Hindlimb muscle (tissue), 1 donor: ENCODE data around the gene CALM1. TPM values are rescaled to one million over a fixed set of nuclear protein-coding genes. Genes with fewer than 3 reads are reported as not detected.

Source experiments
- DNase-seq: peaks from one replicate; pipeline ENCODE4 v3.0.0-alpha.2; 2013
- polyA plus RNA-seq: library from polyadenylated mRNA; unstranded; fragments of 120-200 nt; gene quantifications from one replicate; pipeline ENCODE4 v1.2.1, GENCODE V29; 2013; ENCODE audit not compliant: insufficient read length

The CALM1 gene
- polyA plus RNA-seq, 1 donor: 209 TPM

GRCh38 chr14:90412058-90412457, 15.2 kb downstream of the CALM1 start:
- DNase-seq: no peak

GRCh38 chr14:90416720-90417119, 19.9 kb downstream of the CALM1 start:
- DNase-seq: no peak

- DNase-seq: no peak
These were observed 21.2 kb downstream of the CALM1 start for GRCh38 chr14:90418053-90418452.

GRCh38 chr14:90419200-90419599, 22.4 kb downstream of the CALM1 start:
- DNase-seq: peak; percentile 83

- no peak for DNase-seq
These were observed 24.3 kb downstream of the CALM1 start for GRCh38 chr14:90421001-90421631.

- DNase-seq: no peak
These were observed 24.8 kb downstream of the CALM1 start for GRCh38 chr14:90421632-90422020.

GRCh38 chr14:90423166-90423565, 26.3 kb downstream of the CALM1 start:
- DNase-seq: no peak

GRCh38 chr14:90424075-90424474, 27.2 kb downstream of the CALM1 start:
- DNase-seq: no peak

GRCh38 chr14:90424686-90425372, 28.0 kb downstream of the CALM1 start:
- peak; percentile 44 for DNase-seq

- DNase-seq: no peak
These were observed 28.6 kb downstream of the CALM1 start for GRCh38 chr14:90425373-90425879.

- DNase-seq: no peak
These were observed 29.3 kb downstream of the CALM1 start for GRCh38 chr14:90426031-90426540.

GRCh38 chr14:90426663-90427062, 29.8 kb downstream of the CALM1 start:
- no peak for DNase-seq

- no peak for DNase-seq
These were observed 31.1 kb downstream of the CALM1 start for GRCh38 chr14:90427848-90428426.

GRCh38 chr14:90428676-90429075, 31.8 kb downstream of the CALM1 start:
- DNase-seq: no peak

- no peak for DNase-seq
These were observed 32.4 kb downstream of the CALM1 start for GRCh38 chr14:90429236-90429635.

- DNase-seq: no peak
These were observed 32.9 kb downstream of the CALM1 start for GRCh38 chr14:90429754-90430153.

GRCh38 chr14:90434370-90435020, 37.7 kb downstream of the CALM1 start:
- DNase-seq: no peak

GRCh38 chr14:90438841-90439240, 42.0 kb downstream of the CALM1 start:
- no peak for DNase-seq

GRCh38 chr14:90440021-90440451, 43.2 kb downstream of the CALM1 start:
- no peak for DNase-seq

GRCh38 chr14:90440592-90440991, 43.8 kb downstream of the CALM1 start:
- DNase-seq: no peak

GRCh38 chr14:90442388-90442787, 45.6 kb downstream of the CALM1 start:
- DNase-seq: no peak

- DNase-seq: no peak
These were observed 46.6 kb downstream of the CALM1 start for GRCh38 chr14:90443161-90444076.
